GM18858 (cell line): ENCODE measurements around the gene DNAH8.
"Not testable (repeated sequence)": the region's sequence is repeated elsewhere in the genome, so short reads cannot be mapped to it uniquely, and the experiment has no call there.

ENCODE experiments used
- ATAC-seq: cut with Tn5 transposase; IDR thresholded peaks from one replicate; pipeline ENCODE4 v1.9.1; 2021; ENCODE audit not compliant: unreplicated experiment

The DNAH8 gene

GRCh38 chr6:38715016-38715689 is at the start of gene DNAH8:
DNAH8 (plus strand) TSS chr6:38715311; CDS start chr6:38722810, 7,499 bp downstream.
- no peak for ATAC-seq

DNA sequence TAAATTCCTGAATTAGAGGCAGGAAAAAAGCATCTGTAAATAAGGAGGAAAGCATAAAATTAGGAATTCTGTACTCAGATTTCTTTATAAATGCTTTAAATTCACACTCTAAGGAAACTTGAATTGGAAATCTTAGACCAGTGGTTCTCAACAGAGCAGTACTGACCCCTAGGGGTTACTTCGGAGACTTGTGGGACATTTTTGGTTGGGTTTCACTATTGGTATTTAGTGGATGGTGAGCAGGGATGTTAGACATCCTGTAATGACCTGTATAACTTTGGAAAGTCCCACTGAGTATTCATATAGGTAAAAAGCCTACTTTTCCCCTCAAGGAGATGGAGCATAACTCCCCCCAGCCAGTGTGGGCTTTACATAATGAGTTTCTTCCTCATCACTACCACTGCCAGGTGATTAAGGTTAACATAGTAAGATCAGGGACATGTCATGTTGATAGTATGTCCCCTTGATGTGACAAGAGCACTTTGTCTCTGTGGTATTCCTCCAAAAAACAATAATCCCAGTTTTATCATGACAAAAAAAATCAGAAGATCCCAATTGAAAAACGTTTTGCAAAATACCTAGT is 43.1 kb upstream of the DNAH8 start:
- peak; percentile 78 for ATAC-seq

- ATAC-seq: no peak
Observed at GRCh38 chr6:38673397-38674165, 41.5 kb upstream of the DNAH8 start.

- ATAC-seq: no peak
Observed at GRCh38 chr6:38676236-38676973, 38.7 kb upstream of the DNAH8 start.

- no peak for ATAC-seq
Observed at GRCh38 chr6:38676974-38677544, 38.1 kb upstream of the DNAH8 start.

DNA sequence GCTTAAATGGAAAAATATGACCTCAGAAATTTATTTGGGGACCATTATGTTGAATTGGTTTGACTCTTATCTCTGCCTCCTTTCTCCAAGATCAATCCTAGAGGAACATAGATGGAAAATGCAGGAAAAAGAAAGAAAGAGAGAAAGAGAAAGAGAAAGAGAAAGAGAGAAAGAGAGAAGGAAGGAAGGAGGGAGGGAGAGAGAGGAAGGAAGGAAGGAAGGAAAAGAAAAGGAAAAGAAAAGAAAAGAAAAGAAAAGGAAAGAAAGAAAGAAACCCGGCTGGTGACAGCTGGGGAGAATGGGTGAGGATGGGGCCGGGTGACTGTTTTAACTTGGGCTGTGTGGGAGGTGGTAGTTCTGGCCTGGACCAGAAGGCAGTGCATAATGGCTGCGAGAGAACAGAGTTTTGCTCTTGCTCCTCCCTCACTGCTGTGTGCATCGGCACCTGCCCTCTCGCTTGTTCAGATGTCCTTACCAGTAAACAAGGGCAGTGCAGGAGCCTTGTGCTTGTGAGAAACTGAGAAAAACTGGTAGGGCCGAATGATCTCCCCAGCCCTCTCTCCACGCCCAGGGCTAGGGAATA is 36.8 kb upstream of the DNAH8 start:
- no peak for ATAC-seq

DNA sequence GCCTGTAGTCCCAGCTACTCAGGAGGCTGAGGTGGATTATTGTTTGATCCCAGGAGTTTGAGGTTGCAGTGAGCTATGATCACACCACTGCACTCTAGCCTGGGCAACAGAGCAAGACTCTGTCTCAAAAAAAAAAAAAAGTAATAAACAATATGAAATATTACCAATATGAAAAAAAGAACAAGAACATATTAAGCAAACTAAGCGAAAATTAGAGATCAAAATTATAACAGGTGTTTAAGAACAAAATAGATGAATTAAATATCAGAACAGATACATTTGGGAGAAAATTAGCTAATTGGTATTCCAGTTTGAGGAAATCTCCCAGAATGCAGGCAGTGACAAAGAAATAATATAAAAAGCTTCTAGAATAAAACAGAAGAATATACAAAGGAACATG is 35.4 kb upstream of the DNAH8 start:
- no peak for ATAC-seq

DNA sequence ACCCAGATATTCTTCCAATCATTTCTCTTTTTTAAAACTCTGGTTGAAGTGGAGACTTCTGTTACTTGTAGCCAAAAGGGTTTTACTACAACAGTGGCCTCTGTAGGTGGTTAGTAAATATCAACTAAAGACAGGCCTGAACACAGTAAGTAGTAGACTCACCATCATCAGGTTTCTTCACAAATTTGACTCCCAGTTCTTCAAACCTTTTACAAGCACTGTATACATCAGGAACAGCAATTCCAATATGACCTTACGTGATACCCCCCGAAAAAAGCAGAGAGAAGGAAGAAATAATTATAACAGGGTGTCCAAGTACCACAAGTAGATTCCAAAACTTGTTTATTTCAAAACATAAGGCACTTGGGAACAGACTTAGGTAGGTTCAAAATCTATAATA is 33.3 kb upstream of the DNAH8 start:
- no peak for ATAC-seq

GRCh38 chr6:38684237-38684636 is 30.9 kb upstream of the DNAH8 start:
- no peak for ATAC-seq

- no peak for ATAC-seq
Observed at GRCh38 chr6:38684904-38685303, 30.2 kb upstream of the DNAH8 start.

GRCh38 chr6:38686270-38687042 is 28.7 kb upstream of the DNAH8 start:
- ATAC-seq: no peak

GRCh38 chr6:38687043-38687353 is 28.1 kb upstream of the DNAH8 start:
- no peak for ATAC-seq

- no peak for ATAC-seq
Observed at GRCh38 chr6:38687549-38687948, 27.6 kb upstream of the DNAH8 start.

GRCh38 chr6:38688579-38689087 is 26.5 kb upstream of the DNAH8 start:
- no peak for ATAC-seq

DNA sequence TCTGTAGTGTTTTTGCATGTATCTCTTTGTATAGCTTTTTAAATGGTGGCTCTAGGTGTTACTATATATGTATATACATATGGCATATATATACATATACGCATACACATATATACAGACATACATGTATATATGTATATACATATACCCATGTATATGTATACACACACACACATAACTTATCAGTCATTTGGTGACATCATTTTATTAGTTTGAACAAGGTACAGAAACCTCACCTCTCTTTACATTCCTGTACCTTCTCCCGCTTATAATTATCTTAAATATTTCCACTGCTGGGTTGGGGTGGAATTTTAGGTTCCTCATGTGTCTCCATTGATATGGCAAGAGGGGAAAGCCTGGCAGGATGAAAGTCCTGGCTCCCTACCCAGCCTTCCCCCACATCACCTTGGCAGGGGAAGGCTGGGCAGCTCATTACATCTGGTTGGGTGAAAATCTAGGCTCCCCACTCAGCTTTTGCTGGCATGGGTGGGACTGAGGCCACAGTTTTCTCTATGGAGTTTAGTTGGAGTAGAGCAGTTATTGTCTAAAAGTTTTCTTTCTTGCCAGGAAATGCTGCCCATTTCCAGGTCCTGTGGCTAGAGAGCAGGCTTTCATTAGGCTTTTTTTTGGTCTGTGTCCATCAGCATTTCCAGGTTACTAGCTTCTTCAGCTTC is 19.7 kb upstream of the DNAH8 start:
- no peak for ATAC-seq

DNA sequence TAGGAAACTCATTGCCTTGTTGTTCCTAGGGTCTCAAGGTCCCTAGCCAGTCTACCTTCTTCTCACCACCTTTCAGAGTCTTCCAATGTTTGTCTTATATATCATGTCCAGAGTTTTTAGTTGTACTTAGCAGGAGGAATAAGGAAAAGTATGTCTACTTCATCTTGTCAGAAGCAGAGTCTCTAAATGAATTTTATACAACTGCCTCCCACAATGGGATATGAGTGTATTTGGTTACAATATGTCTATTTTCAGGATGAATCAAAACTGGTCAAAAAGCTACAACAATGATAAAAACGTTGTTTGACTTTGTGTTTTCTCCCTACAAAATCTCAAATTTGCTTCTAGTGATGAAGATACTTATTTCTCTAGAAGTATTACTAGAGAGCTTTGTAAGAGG is 19.2 kb upstream of the DNAH8 start:
- ATAC-seq: no peak

DNA sequence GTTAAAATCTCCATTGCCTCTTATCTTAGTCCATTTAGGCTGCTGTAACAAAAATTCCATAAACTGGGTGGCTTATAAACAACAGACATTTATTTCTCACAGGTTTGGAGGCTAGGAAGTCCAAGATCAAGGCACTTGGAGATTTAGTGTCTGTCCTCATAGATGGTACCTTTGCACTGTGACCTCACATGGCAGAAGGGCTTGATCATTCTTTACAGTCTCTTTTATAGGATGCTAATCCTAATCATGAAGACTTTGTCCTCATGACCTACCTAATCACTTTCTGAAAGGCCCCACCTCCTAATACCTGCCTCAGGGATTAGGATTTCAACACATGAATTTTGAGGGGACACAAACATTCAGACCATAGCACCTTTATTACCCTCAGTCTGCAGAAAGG is 18.8 kb upstream of the DNAH8 start:
- ATAC-seq: no peak

DNA sequence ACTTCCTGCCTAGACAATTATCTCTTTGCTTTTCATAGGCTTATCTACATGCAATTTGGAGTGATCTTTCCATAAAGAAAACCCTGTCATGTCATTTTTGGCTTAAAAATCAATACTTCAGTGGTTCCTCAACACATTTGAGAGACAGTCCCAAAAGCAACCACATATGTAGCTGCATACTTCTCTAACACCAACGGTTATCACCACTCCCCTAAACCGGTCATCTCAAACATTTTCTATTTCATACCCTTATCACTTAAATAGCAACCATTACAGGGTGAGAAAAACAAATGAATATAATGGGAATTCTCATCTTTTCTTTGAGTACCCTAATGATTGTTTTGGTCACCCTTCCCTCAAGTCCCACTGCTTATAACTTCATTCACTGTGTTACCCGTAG is 17.3 kb upstream of the DNAH8 start:
- ATAC-seq: no peak

GRCh38 chr6:38699702-38700101 is 15.4 kb upstream of the DNAH8 start:
- ATAC-seq: not testable (repeated sequence)
